ENCODE measurements around the gene POLR3K.

DNA sequence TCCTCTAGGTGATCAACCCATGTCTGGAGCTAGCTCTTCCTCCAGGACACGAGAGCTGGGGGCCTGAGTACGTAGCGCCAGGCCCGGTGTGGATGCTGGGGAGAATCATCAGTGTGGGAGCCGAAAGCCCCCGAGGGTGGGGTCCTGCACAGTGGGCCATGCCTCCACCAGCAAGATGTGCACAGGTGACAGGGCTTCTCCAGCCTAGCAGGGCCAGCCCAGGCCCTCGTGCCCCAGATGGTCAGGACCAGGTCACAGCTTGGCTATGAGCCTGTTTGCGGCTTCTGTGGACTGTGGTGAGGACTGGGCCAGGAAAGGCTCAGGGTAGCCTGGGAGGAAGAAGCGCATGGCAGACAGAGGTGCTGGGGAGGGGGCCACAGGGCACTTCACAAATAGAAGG lies 32.5 kb upstream of the POLR3K start:
- TF ChIP-seq, protein P1, sequence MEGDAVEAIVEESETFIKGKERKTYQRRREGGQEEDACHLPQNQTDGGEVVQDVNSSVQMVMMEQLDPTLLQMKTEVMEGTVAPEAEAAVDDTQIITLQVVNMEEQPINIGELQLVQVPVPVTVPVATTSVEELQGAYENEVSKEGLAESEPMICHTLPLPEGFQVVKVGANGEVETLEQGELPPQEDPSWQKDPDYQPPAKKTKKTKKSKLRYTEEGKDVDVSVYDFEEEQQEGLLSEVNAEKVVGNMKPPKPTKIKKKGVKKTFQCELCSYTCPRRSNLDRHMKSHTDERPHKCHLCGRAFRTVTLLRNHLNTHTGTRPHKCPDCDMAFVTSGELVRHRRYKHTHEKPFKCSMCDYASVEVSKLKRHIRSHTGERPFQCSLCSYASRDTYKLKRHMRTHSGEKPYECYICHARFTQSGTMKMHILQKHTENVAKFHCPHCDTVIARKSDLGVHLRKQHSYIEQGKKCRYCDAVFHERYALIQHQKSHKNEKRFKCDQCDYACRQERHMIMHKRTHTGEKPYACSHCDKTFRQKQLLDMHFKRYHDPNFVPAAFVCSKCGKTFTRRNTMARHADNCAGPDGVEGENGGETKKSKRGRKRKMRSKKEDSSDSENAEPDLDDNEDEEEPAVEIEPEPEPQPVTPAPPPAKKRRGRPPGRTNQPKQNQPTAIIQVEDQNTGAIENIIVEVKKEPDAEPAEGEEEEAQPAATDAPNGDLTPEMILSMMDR (IDR thresholded peaks at IDR 0.05; ENCODE audit: low read length), result no peak
- TF ChIP-seq EZH2 (optimal IDR thresholded peaks at IDR 0.05; ENCODE audit: low read depth, low read length), result no peak
- no peak for TF ChIP-seq EZH2phosphoT487 (IDR thresholded peaks at IDR 0.05; ENCODE audit: low read length)
